ENCODE data around the gene AUTS2.

AUTS2 gene

GRCh38 chr7:70069977-70070376, 471.7 kb downstream of the AUTS2 start:
- TF ChIP-seq CTCF (IDR thresholded peaks at IDR 0.05; ENCODE audit: insufficient read depth, low read length, missing control alignments), result no peak
- ChIA-PET CTCF (interaction anchor here (1.2 to 1.6 kb wide), 2 partner anchors 11 to 12 kb away, joined by 3 to 5 read pairs; no protein-coding TSS in a partner anchor), POLR2A (no interaction called here)
- DNase-seq (ENCODE audit: low read depth, low spot score), result no peak
- no peak overlapping the region for H3K4me3 ChIP-seq (ENCODE audit: low read depth, low read length)

GRCh38 chr7:70071766-70072165, 473.5 kb downstream of the AUTS2 start:
- H3K4me3 ChIP-seq (ENCODE audit: low read depth, low read length), result no peak overlapping the region
- ChIA-PET CTCF (interaction anchor here (0.8 to 1.4 kb wide), 3 partner anchors 12 to 626 kb away, joined by 3 to 4 read pairs (median 4); no protein-coding TSS in a partner anchor), POLR2A (interaction anchor here (0.9 to 1.1 kb wide), 3 partner anchors 11 to 20 kb away, joined by 3 to 4 read pairs (median 3); no protein-coding TSS in a partner anchor)
- no peak for TF ChIP-seq CTCF (IDR thresholded peaks at IDR 0.05; ENCODE audit: insufficient read depth, low read length, missing control alignments)
- no peak for DNase-seq (ENCODE audit: low read depth, low spot score)

- H3K4me3 ChIP-seq (ENCODE audit: low read depth, low read length), result no peak overlapping the region
- ChIA-PET CTCF (interaction anchor here (0.8 to 1.4 kb wide), 4 partner anchors 13 to 626 kb away, joined by 3 to 4 read pairs (median 4); no protein-coding TSS in a partner anchor), POLR2A (interaction anchor here (0.9 to 1.1 kb wide), 3 partner anchors 10 to 20 kb away, joined by 3 to 4 read pairs (median 3); no protein-coding TSS in a partner anchor)
- TF ChIP-seq CTCF (IDR thresholded peaks at IDR 0.05; ENCODE audit: insufficient read depth, low read length, missing control alignments), result no peak
- peak; percentile 49 for DNase-seq (ENCODE audit: low read depth, low spot score)
Observed at GRCh38 chr7:70072220-70072619, 473.9 kb downstream of the AUTS2 start.

GRCh38 chr7:70076325-70076724, 478.1 kb downstream of the AUTS2 start:
- TF ChIP-seq CTCF (IDR thresholded peaks at IDR 0.05; ENCODE audit: insufficient read depth, low read length, missing control alignments), result no peak
- CTCF ChIA-PET, result no interaction called here
- H3K4me3 ChIP-seq (ENCODE audit: low read depth, low read length), result no peak overlapping the region
- DNase-seq (ENCODE audit: low read depth, low spot score), result no peak
- POLR2A ChIA-PET, result no interaction called here

- ChIA-PET POLR2A (interaction anchor here (1.0 kb wide), 1 partner anchor 10 kb away, joined by 3 read pairs; no protein-coding TSS in a partner anchor), CTCF (interaction anchor here (0.6 to 1.9 kb wide), 4 partner anchors 11 to 41 kb away, joined by 3 to 5 read pairs (median 4); no protein-coding TSS in a partner anchor)
- peak; percentile 61 for DNase-seq (ENCODE audit: low read depth, low spot score)
- no peak for TF ChIP-seq CTCF (IDR thresholded peaks at IDR 0.05; ENCODE audit: insufficient read depth, low read length, missing control alignments)
- no peak overlapping the region for H3K4me3 ChIP-seq (ENCODE audit: low read depth, low read length)
Observed at GRCh38 chr7:70082099-70082611, 483.9 kb downstream of the AUTS2 start.

- CTCF ChIA-PET, result interaction anchor here (0.9 to 3.1 kb wide), 3 partner anchors 11 to 607 kb away, joined by 3 to 11 read pairs (median 3); no protein-coding TSS in a partner anchor
- POLR2A ChIA-PET, result interaction anchor here (1.6 kb wide), 1 partner anchor 19 kb away, joined by 4 read pairs; no protein-coding TSS in a partner anchor
Observed at GRCh38 chr7:70091362-70091761, 493.1 kb downstream of the AUTS2 start.

More at GRCh38 chr7:70091362-70091761, 493.1 kb downstream of the AUTS2 start:
- TF ChIP-seq CTCF (IDR thresholded peaks at IDR 0.05; ENCODE audit: insufficient read depth, low read length, missing control alignments), result no peak
- no peak for DNase-seq (ENCODE audit: low read depth, low spot score)
- no peak overlapping the region for H3K4me3 ChIP-seq (ENCODE audit: low read depth, low read length)
